Chondrocyte (in vitro differentiated cells): Measurements from ENCODE around the gene LONRF3. TPM values are rescaled to one million over a fixed set of nuclear protein-coding genes. Genes with fewer than 3 reads are reported as not detected.

Source experiments
- DNase-seq: peaks from one replicate; pipeline ENCODE4 v3.0.0; 2021; ENCODE audit warnings: mixed read lengths, low spot score
- H3K27ac Mint-ChIP-seq: one replicate; pipeline ENCODE4 v1.8.0; 2021; ENCODE audit warnings: mild to moderate bottlenecking, moderate library complexity, mixed read lengths; ENCODE audit not compliant: unreplicated experiment
- H3K27me3 Mint-ChIP-seq: 2 replicates; pipeline ENCODE4 v1.8.0; 2021; ENCODE audit warnings: low read depth, mixed read lengths
- H3K36me3 Mint-ChIP-seq: 2 replicates; pipeline ENCODE4 v1.8.0; 2021; ENCODE audit warnings: low read depth, mixed read lengths
- H3K4me1 Mint-ChIP-seq: 2 replicates; pipeline ENCODE4 v1.8.0; 2021; ENCODE audit warnings: low read depth, mild to moderate bottlenecking, mixed read lengths
- H3K4me3 Mint-ChIP-seq: one replicate; pipeline ENCODE4 v1.8.0; 2021; ENCODE audit warnings: mild to moderate bottlenecking, moderate library complexity, mixed read lengths; ENCODE audit not compliant: unreplicated experiment
- H3K9me3 Mint-ChIP-seq: 2 replicates; pipeline ENCODE4 v1.8.0; 2021; ENCODE audit warnings: low read depth, mixed read lengths
- CTCF ChIP-seq: fragments of 200-600 bp; sonication (generic); IDR thresholded peaks from 2 replicates; pipeline ENCODE4 v1.5.0; 2021; ENCODE audit warnings: antibody characterized with exemption, mild to moderate bottlenecking, moderate library complexity
- long read RNA-seq: library from polyadenylated mRNA; stranded (forward); transcript quantifications from one replicate; pipeline ENCODE4 v2.0.0, GENCODE V29; 2021
- total RNA-seq: library from RNA; stranded (reverse); gene quantifications from 3 replicates; pipeline ENCODE4 v1.2.1, GENCODE V29; 2021

Gene LONRF3
- 0.07 to 0.10 TPM in 2 of 3 replicates, not detected in the other for total RNA-seq
- long read RNA-seq = 0 reads

GRCh38 chrX:118974088-118974907, at the start of gene LONRF3:
LONRF3 (plus strand) TSS chrX:118974618; CDS start chrX:118974781, 163 bp downstream.
- Mint-ChIP-seq H3K9me3 (peaks cover 3% of the 10 kb centered on the region), H3K27me3 (peaks cover 27% of the 10 kb centered on the region), H3K27ac (no peak within 1 kb of the TSS), H3K4me3 (peak within 1 kb of the TSS; percentile 77), H3K4me1 (peaks cover 13% of the 10 kb centered on the region), H3K36me3 (peaks cover 1% of the 10 kb centered on the region)
- no peak for TF ChIP-seq CTCF
- no peak for DNase-seq

GRCh38 chrX:118928151-118928550, 46.3 kb upstream of the LONRF3 start:
- TF ChIP-seq CTCF = no peak
- no peak for DNase-seq
- Mint-ChIP-seq H3K9me3 (peaks cover 2% of the 10 kb centered on the region), H3K27me3 (no peaks in the 10 kb centered on the region), H3K4me3 (no peak overlapping the region), H3K36me3 (no peaks in the 10 kb centered on the region), H3K4me1 (no peaks in the 10 kb centered on the region), H3K27ac (no peak overlapping the region)

GRCh38 chrX:118935352-118935751, 39.1 kb upstream of the LONRF3 start:
- Mint-ChIP-seq H3K27me3 (peaks cover 3% of the 10 kb centered on the region), H3K4me3 (no peak overlapping the region), H3K9me3 (peaks cover 13% of the 10 kb centered on the region), H3K36me3 (no peaks in the 10 kb centered on the region), H3K4me1 (no peaks in the 10 kb centered on the region), H3K27ac (no peak overlapping the region)
- no peak for TF ChIP-seq CTCF
- no peak for DNase-seq

GRCh38 chrX:118941147-118941546, 33.3 kb upstream of the LONRF3 start:
- Mint-ChIP-seq H3K9me3 (peaks cover 14% of the 10 kb centered on the region), H3K4me3 (no peak overlapping the region), H3K4me1 (no peaks in the 10 kb centered on the region), H3K36me3 (no peaks in the 10 kb centered on the region), H3K27me3 (peaks cover 3% of the 10 kb centered on the region), H3K27ac (no peak overlapping the region)
- no peak for DNase-seq
- TF ChIP-seq CTCF = no peak

GRCh38 chrX:118943102-118943501, 31.3 kb upstream of the LONRF3 start:
- DNase-seq = no peak
- peaks cover 10% of the 10 kb centered on the region for H3K9me3 Mint-ChIP-seq
- H3K4me1 Mint-ChIP-seq = no peaks in the 10 kb centered on the region
- no peak overlapping the region for H3K27ac Mint-ChIP-seq
- no peak overlapping the region for H3K4me3 Mint-ChIP-seq
- no peak for TF ChIP-seq CTCF
- no peaks in the 10 kb centered on the region for H3K36me3 Mint-ChIP-seq
- no peaks in the 10 kb centered on the region for H3K27me3 Mint-ChIP-seq
